ENCODE data around the gene FFAR2. TPM values are rescaled to one million over a fixed set of nuclear protein-coding genes. Genes with fewer than 3 reads are reported as not detected.

Gene FFAR2
- polyA plus RNA-seq, 2 of the 4 experiments (the other 2 are of a cell fraction), result 0.30 TPM; not detected in 1

- ATAC-seq (0 out of 6 replicates have a peak, but pooled peaks of 1 of the 2 experiments have one; percentile 11), DNase-seq (ENCODE audit: low read depth in 1 of 2, low spot score in 1 of 2) (no peak), FAIRE-seq (no peak)
- H3K4me3 ChIP-seq, result no peak overlapping the region
- WGBS (ENCODE audit: missing lambda C conversion rate), result 60% methylated on average over 2 of the region's 2 CpGs
- no peak for TF ChIP-seq NPAS2 (CRISPR knock-in tag; IDR thresholded peaks at IDR 0.05; ENCODE audit: borderline replicate concordance)
- H3K4me1 ChIP-seq, result 0 out of 3 replicates have a peak, but pooled peaks cover 8% of the 10 kb centered on the region
- no peaks in the 10 kb centered on the region for H3K9me3 ChIP-seq
- no peak overlapping the region for H3K4me2 ChIP-seq
- ChIA-PET POLR2A (no interaction called here), CTCF (interaction anchor here (0.7 to 2.7 kb wide), 8 partner anchors 8 to 429 kb away, joined by 3 to 13 read pairs (median 5); no protein-coding TSS in a partner anchor)
- no peak overlapping the region for H3K27ac ChIP-seq
Observed at GRCh38 chr19:35417278-35417677, 30.8 kb upstream of the FFAR2 start.

- H3K9me3 ChIP-seq, result no peaks in the 10 kb centered on the region
- H3K4me2 ChIP-seq, result no peak overlapping the region
- FAIRE-seq (no peak), ATAC-seq (no peak), DNase-seq (ENCODE audit: low read depth in 1 of 2, low spot score in 1 of 2) (no peak)
- no peak overlapping the region for H3K27ac ChIP-seq
- no peak overlapping the region for H3K4me3 ChIP-seq
- H3K4me1 ChIP-seq, result 0 out of 3 replicates have a peak, but pooled peaks cover 8% of the 10 kb centered on the region
- POLR2A ChIA-PET, result no interaction called here
- CTCF ChIA-PET, result interaction anchor here (0.8 to 2.7 kb wide), 9 partner anchors 9 to 92 kb away, joined by 3 to 13 read pairs (median 4); no protein-coding TSS in a partner anchor
- no peak for TF ChIP-seq RCOR1 (IDR thresholded peaks at IDR 0.05; ENCODE audit: low read depth, low read length)
- WGBS (ENCODE audit: missing lambda C conversion rate), result 32% methylated on average over 7 of the region's 7 CpGs
Observed at GRCh38 chr19:35417713-35418534, 30.1 kb upstream of the FFAR2 start.

GRCh38 chr19:35419046-35419445 is 29.0 kb upstream of the FFAR2 start:
- DNase-seq (ENCODE audit: low read depth in 1 of 2, low spot score in 1 of 2), result no peak
- Histone ChIP-seq H3K4me3 (no peak overlapping the region), H3K4me1 (0 out of 3 replicates have a peak, but pooled peaks cover 8% of the 10 kb centered on the region), H3K27ac (no peak overlapping the region), H3K4me2 (no peak overlapping the region), H3K9me3 (no peaks in the 10 kb centered on the region)
- WGBS (ENCODE audit: missing lambda C conversion rate), result 69% methylated on average over 3 of the region's 3 CpGs
- FAIRE-seq, result no peak
- ChIA-PET CTCF (interaction anchor here (0.6 to 1.6 kb wide), 3 partner anchors 11 to 180 kb away, joined by 3 to 7 read pairs (median 3); no protein-coding TSS in a partner anchor), POLR2A (no interaction called here)
- no peak for ATAC-seq
- TF ChIP-seq TFCP2L1 (CRISPR knock-in tag; IDR thresholded peaks at IDR 0.05) (no peak), HEYL (CRISPR knock-in tag; IDR thresholded peaks at IDR 0.05) (no peak), CBX8 (IDR thresholded peaks at IDR 0.05) (no peak), ATOH8 (CRISPR knock-in tag; IDR thresholded peaks at IDR 0.05; ENCODE audit: low read depth) (no peak), EP300 (IDR thresholded peaks at IDR 0.05) (no peak), E2F6 (IDR thresholded peaks at IDR 0.05; ENCODE audit: borderline replicate concordance, low read depth) (no peak), JUN (IDR thresholded peaks at IDR 0.05) (no peak), RFX5 (IDR thresholded peaks at IDR 0.05) (no peak), POLR2A (IDR thresholded peaks at IDR 0.05; ENCODE audit: low read length) (no peak), MAZ (IDR thresholded peaks at IDR 0.05; ENCODE audit: borderline replicate concordance, low read depth, low read length) (no peak), PBX3 (IDR thresholded peaks at IDR 0.05) (no peak), FOSB (CRISPR knock-in tag; IDR thresholded peaks at IDR 0.05) (no peak)

- TF ChIP-seq FOSL2 (IDR thresholded peaks at IDR 0.05), result no peak
- no peak for TF ChIP-seq FOSL2 (CRISPR knock-in tag; IDR thresholded peaks at IDR 0.05)
- TF ChIP-seq CHD4 (IDR thresholded peaks at IDR 0.05; ENCODE audit: borderline replicate concordance), result no peak
- TF ChIP-seq ESRRA (IDR thresholded peaks at IDR 0.05; ENCODE audit: borderline replicate concordance, low read length), result no peak
- TF ChIP-seq ZNF302 (CRISPR knock-in tag; IDR thresholded peaks at IDR 0.05), result no peak
- TF ChIP-seq EHF (CRISPR knock-in tag; IDR thresholded peaks at IDR 0.05), result no peak
- TF ChIP-seq CBX2 (IDR thresholded peaks at IDR 0.05; ENCODE audit: borderline replicate concordance, low read depth), result no peak
- TF ChIP-seq REST (IDR thresholded peaks at IDR 0.05), result no peak
- no peak for TF ChIP-seq ZFP36 (IDR thresholded peaks at IDR 0.05; ENCODE audit: borderline replicate concordance, partially characterized antibody)
- no peak for TF ChIP-seq MAFK (IDR thresholded peaks at IDR 0.05; ENCODE audit: partially characterized antibody)
- no peak for TF ChIP-seq NPAS2 (CRISPR knock-in tag; IDR thresholded peaks at IDR 0.05; ENCODE audit: borderline replicate concordance)
- TF ChIP-seq SMC3 (IDR thresholded peaks at IDR 0.05), result no peak
- no peak for ATAC-seq
- CTCF ChIA-PET, result interaction anchor here (0.7 to 2.5 kb wide), 4 partner anchors 10 to 75 kb away, joined by 3 to 11 read pairs (median 8); no protein-coding TSS in a partner anchor
- FAIRE-seq, result no peak
- H3K9me3 ChIP-seq, result no peaks in the 10 kb centered on the region
- H3K4me2 ChIP-seq, result no peak overlapping the region
- POLR2A ChIA-PET, result interaction anchor here (0.7 kb wide), 2 partner anchors 18 to 109 kb away, joined by 3 to 7 read pairs; no protein-coding TSS in a partner anchor
- DNase-seq (ENCODE audit: low read depth in 1 of 2, low spot score in 1 of 2), result no peak
- H3K27ac ChIP-seq, result no peak overlapping the region
- WGBS (ENCODE audit: missing lambda C conversion rate), result 80% methylated on average over 5 of the region's 5 CpGs
- H3K4me1 ChIP-seq, result 0 out of 3 replicates have a peak, but pooled peaks cover 8% of the 10 kb centered on the region
- H3K4me3 ChIP-seq, result no peak overlapping the region
Observed at GRCh38 chr19:35419805-35420204, 28.3 kb upstream of the FFAR2 start.

All from A549 (cell line).